H1 (cell line): ENCODE results near the gene DNAJB8. TPM values are rescaled to one million over a fixed set of nuclear protein-coding genes. Genes with fewer than 3 reads are reported as not detected.
A peak's percentile ranks its signal among the peaks of the same experiment; 100 is the strongest.

ENCODE experiments used
- CTCF ChIA-PET: fragments of 300-600 bp; sonication (Branson Sonifier 250); formaldehyde crosslinking; loops from one replicate; lab custom pipeline; 2021; ENCODE audit not compliant: partially characterized antibody; lab: Charles Lee
- POLR2A ChIA-PET: fragments of 300-600 bp; sonication (Branson Sonifier 250); formaldehyde crosslinking; loops from one replicate; lab custom pipeline; 2021; ENCODE audit warnings: inconsistent platforms; ENCODE audit not compliant: partially characterized antibody; lab: Charles Lee
- DNase-seq, 2 experiments: peaks; one replicate each; pipeline versions ENCODE4 v3.0.0 to v3.0.0-alpha.2; 2010 to 2022; ENCODE audit warnings: low spot score in 2 of 2, low read depth in 1 of 2, mixed read lengths in 1 of 2
- FAIRE-seq: peaks from 2 replicates; lab custom pipeline; 2011; peaks lifted over from hg19 to GRCh38; lab: Jason Lieb, UNC
- H2AFZ ChIP-seq: 2 replicates; pipeline ENCODE4 v1.8.1; 2012; ENCODE audit warnings: low read length, inconsistent platforms
- H2AK5ac ChIP-seq: 2 replicates; pipeline ENCODE4 v1.6.1; 2013; ENCODE audit warnings: low read depth, low read length
- H2BK120ac ChIP-seq: replicated peaks from 2 replicates; pipeline ENCODE3; 2013; ENCODE audit warnings: low read depth, low read length, inconsistent platforms
- H2BK12ac ChIP-seq: 2 replicates; pipeline ENCODE4 v1.6.1; 2013; ENCODE audit warnings: low read depth, low read length
- H2BK15ac ChIP-seq: 2 replicates; pipeline ENCODE4 v1.6.1; 2013; ENCODE audit warnings: low read length
- H2BK20ac ChIP-seq: 2 replicates; pipeline ENCODE4 v1.6.1; 2013; ENCODE audit warnings: low read length
- H2BK5ac ChIP-seq: 2 replicates; pipeline ENCODE4 v1.6.1; 2013; ENCODE audit warnings: low read depth, low read length
- H3K14ac ChIP-seq: 2 replicates; pipeline ENCODE4 v1.6.1; 2013; ENCODE audit warnings: inconsistent platforms; ENCODE audit not compliant: insufficient read length
- H3K18ac ChIP-seq: 2 replicates; pipeline ENCODE4 v1.6.1; 2013; ENCODE audit warnings: low read length; ENCODE audit errors: extremely low read depth
- H3K23ac ChIP-seq: 2 replicates; pipeline ENCODE4 v1.6.1; 2013; ENCODE audit warnings: inconsistent platforms; ENCODE audit not compliant: insufficient read length
- H3K23me2 ChIP-seq: 2 replicates; pipeline ENCODE4 v1.6.1; 2013; ENCODE audit warnings: low read depth, low read length
- H3K27ac ChIP-seq: 2 replicates; pipeline ENCODE4 v1.6.1; 2011; ENCODE audit warnings: low read depth, low read length, inconsistent platforms
- H3K27me3 ChIP-seq, 4 experiments: replicated peaks in 1 of 4; 1 replicate in 1 of 4; 2 replicates in 3 of 4; pipeline versions ENCODE4 v1.6.1 to v1.8.1; 2011 to 2013; ENCODE audit warnings: low read length in 3 of 4, mild to moderate bottlenecking in 3 of 4, inconsistent platforms in 2 of 4, mixed read lengths in 2 of 4, moderate library complexity in 1 of 4; ENCODE audit not compliant: control insufficient read depth in 3 of 4, insufficient read depth in 3 of 4; ENCODE audit errors: extremely low read depth in 1 of 4
- H3K36me3 ChIP-seq, 4 experiments: 2 replicates each; pipeline versions ENCODE4 v1.6.1 to v1.8.1; 2011 to 2013; ENCODE audit warnings: mild to moderate bottlenecking in 4 of 4, low read length in 3 of 4, moderate library complexity in 2 of 4, control low read depth in 1 of 4, inconsistent platforms in 1 of 4; ENCODE audit not compliant: insufficient read depth in 4 of 4, control insufficient read depth in 2 of 4
- H3K4ac ChIP-seq: replicated peaks from 2 replicates; pipeline ENCODE3; 2013; ENCODE audit warnings: low read length, low read depth, mixed read lengths, inconsistent platforms; ENCODE audit not compliant: insufficient read length
- H3K4me1 ChIP-seq, 4 experiments: replicated peaks in 1 of 4; 1 replicate in 1 of 4; 2 replicates in 3 of 4; pipeline versions ENCODE4 v1.6.1 to v1.8.1; 2011 to 2013; ENCODE audit warnings: low read length in 3 of 4, inconsistent platforms in 2 of 4, mixed read lengths in 1 of 4; ENCODE audit not compliant: insufficient read depth in 4 of 4, control insufficient read depth in 3 of 4
- H3K4me2 ChIP-seq, 2 experiments: 2 replicates each; pipeline versions ENCODE4 v1.6.1 to v1.8.1; 2011 to 2013; ENCODE audit warnings: low read depth in 2 of 2, low read length in 2 of 2, control low read depth in 1 of 2, inconsistent platforms in 1 of 2, mild to moderate bottlenecking in 1 of 2; ENCODE audit not compliant: insufficient read depth in 1 of 2
- H3K4me3 ChIP-seq, 4 experiments: fragments of 200-600, 300-600 bp in 1 of 4; sonication (generic), shearing (Covaris generic), sonication (Bioruptor Twin) in 1 of 4; 2 replicates each; pipeline versions ENCODE4 v1.5.1 to v1.8.1; 2011 to 2016; ENCODE audit warnings: low read length in 4 of 4, low read depth in 3 of 4, control low read depth in 2 of 4, inconsistent platforms in 2 of 4, mild to moderate bottlenecking in 2 of 4, mixed read lengths in 1 of 4, moderate library complexity in 1 of 4; ENCODE audit not compliant: insufficient read depth in 2 of 4; ENCODE audit errors: extremely low read depth in 1 of 4
- H3K56ac ChIP-seq: replicated peaks from 2 replicates; pipeline ENCODE3; 2013; ENCODE audit warnings: low read depth, mild to moderate bottlenecking, mixed read lengths, low read length, inconsistent platforms; ENCODE audit not compliant: insufficient read length
- H3K79me1 ChIP-seq: 2 replicates; pipeline ENCODE4 v1.6.1; 2013; ENCODE audit warnings: low read depth, low read length, control low read depth
- H3K79me2 ChIP-seq, 2 experiments: 2 replicates each; pipeline versions ENCODE4 v1.6.1 to v1.8.1; 2012 to 2013; ENCODE audit warnings: low read length in 2 of 2, mild to moderate bottlenecking in 2 of 2, inconsistent platforms in 1 of 2; ENCODE audit not compliant: insufficient read depth in 2 of 2, control insufficient read depth in 1 of 2
- H3K9ac ChIP-seq, 4 experiments: replicated peaks in 1 of 4; 1 replicate in 1 of 4; 2 replicates in 3 of 4; pipeline versions ENCODE4 v1.6.1 to v1.8.1; 2011 to 2013; ENCODE audit warnings: low read depth in 3 of 4, low read length in 3 of 4, control low read depth in 2 of 4, mild to moderate bottlenecking in 2 of 4, moderate library complexity in 2 of 4, inconsistent platforms in 1 of 4; ENCODE audit errors: extremely low read depth in 1 of 4
- H3K9me3 ChIP-seq, 2 experiments: 2 replicates each; pipeline versions ENCODE4 v1.6.1 to v1.8.1; 2012 to 2013; ENCODE audit warnings: mild to moderate bottlenecking in 2 of 2, moderate library complexity in 2 of 2, control low read depth in 1 of 2, inconsistent platforms in 1 of 2, low read depth in 1 of 2, low read length in 1 of 2, mixed read lengths in 1 of 2; ENCODE audit not compliant: insufficient read depth in 2 of 2
- H4K20me1 ChIP-seq, 2 experiments: replicated peaks in 1 of 2; 2 replicates each; pipeline versions ENCODE3 to v1.8.1; 2011 to 2013; ENCODE audit warnings: inconsistent platforms in 2 of 2, low read length in 2 of 2, mild to moderate bottlenecking in 1 of 2; ENCODE audit not compliant: insufficient read depth in 2 of 2, control insufficient read depth in 1 of 2
- H4K5ac ChIP-seq: 2 replicates; pipeline ENCODE4 v1.6.1; 2013; ENCODE audit warnings: low read length, low read depth, mixed read lengths, inconsistent platforms; ENCODE audit not compliant: insufficient read length
- H4K8ac ChIP-seq: 2 replicates; pipeline ENCODE4 v1.8.0; 2013; ENCODE audit warnings: mild to moderate bottlenecking, moderate library complexity, low read length, inconsistent platforms; ENCODE audit not compliant: insufficient read depth; ENCODE audit errors: extremely low read depth
- H4K91ac ChIP-seq: replicated peaks from 2 replicates; pipeline ENCODE3; 2013; ENCODE audit warnings: low read length, mixed read lengths, inconsistent platforms; ENCODE audit not compliant: insufficient read length
- FOSL1 ChIP-seq: IDR thresholded peaks from 2 replicates; pipeline ENCODE4 v1.6.1; 2011; ENCODE audit warnings: mild to moderate bottlenecking, low read depth, low read length, moderate library complexity; ENCODE audit not compliant: insufficient read depth
- HDAC2 ChIP-seq, 2 experiments: fragments of 300-600 bp in 1 of 2; sonication (generic) in 1 of 2; IDR thresholded peaks; 2 replicates each; pipeline ENCODE4 v1.6.1; 2011 to 2012; ENCODE audit warnings: low read depth in 2 of 2, low read length in 2 of 2, mild to moderate bottlenecking in 2 of 2, moderate library complexity in 2 of 2, borderline replicate concordance in 1 of 2, inconsistent platforms in 1 of 2
- MAFK ChIP-seq: IDR thresholded peaks from 2 replicates; pipeline ENCODE4 v1.6.1; 2012; ENCODE audit warnings: low read depth, mild to moderate bottlenecking, improper control_type of control experiment, low read length
- NRF1 ChIP-seq: IDR thresholded peaks from 2 replicates; pipeline ENCODE4 v1.6.1; 2011; ENCODE audit warnings: mild to moderate bottlenecking, low read depth, low read length, improper control_type of control experiment
- PHF8 ChIP-seq: fragments of 200-600 bp; sonication (generic); conservative IDR thresholded peaks from 2 replicates; pipeline ENCODE4 v1.7.1; 2012; ENCODE audit warnings: low read depth, mild to moderate bottlenecking, inconsistent platforms, low read length, moderate library complexity
- POLR2A ChIP-seq, 2 experiments: IDR thresholded peaks; 1 replicate in 1 of 2; 2 replicates in 1 of 2; pipeline ENCODE4 v1.6.1; 2011; ENCODE audit warnings: low read depth in 2 of 2, low read length in 2 of 2, mild to moderate bottlenecking in 2 of 2; ENCODE audit errors: control extremely low read depth in 1 of 2
- SP1 ChIP-seq: IDR thresholded peaks from 2 replicates; pipeline ENCODE4 v1.6.1; 2011; ENCODE audit warnings: low read depth, low read length
- SP4 ChIP-seq: IDR thresholded peaks from 2 replicates; pipeline ENCODE4 v1.6.1; 2012; ENCODE audit warnings: low read length, inconsistent platforms
- WGBS, 2 experiments: shearing (Covaris generic) in 1 of 2; methylation state at CpG; one replicate each; pipeline versions ENCODE4 v1.1.6 to v1.1.7; 2013 to 2015; ENCODE audit warnings: low lambda C conversion rate in 2 of 2, mixed read lengths in 2 of 2, inconsistent platforms in 1 of 2, low coverage in 1 of 2, missing lambda C conversion rate in 1 of 2; ENCODE audit not compliant: insufficient replicate concordance in 2 of 2, insufficient coverage in 1 of 2, insufficient read length in 1 of 2; ENCODE audit errors: extremely low coverage in 1 of 2, missing lambda C conversion rate in 1 of 2; 5-methylcytosine and 5-hydroxymethylcytosine counted together
- polyA plus RNA-seq, 7 experiments: library from polyadenylated mRNA; depleted of rRNA in 3 of 7; stranded (reverse) in 5 of 7; unstranded in 2 of 7; fragments of >200 nt in 5 of 7; fragments of 200-250 nt in 2 of 7; gene quantifications; 1 replicate in 5 of 7; 2 replicates in 1 of 7; 4 replicates in 1 of 7; pipeline versions ENCODE4 v1.2.1 to v1.2.3, GENCODE V29; 2011 to 2013; ENCODE audit warnings: missing spikeins in 2 of 7, mixed read lengths in 2 of 7
- total RNA-seq: library from RNA; stranded (reverse); fragmentation: NEBNext Ultra II Directional; extraction: Animal tissue kit (Norgen Biotek cat#: 25700); gene quantifications from 2 replicates; pipeline ENCODE4 v1.2.1, GENCODE V29; 2021

Gene DNAJB8
- total and polyA plus RNA-seq, 2 of the 8 experiments (the other 6 are each of a cell fraction or from before 2014, with no cell fraction given) = not detected

GRCh38 chr3:128499724-128500275 is 33.1 kb upstream of the DNAJB8 start:
- Histone ChIP-seq H4K91ac (no peak overlapping the region), H3K23me2 (peaks cover 5% of the 10 kb centered on the region; the same call in 1 of the 2 replicates), H4K8ac (no peak overlapping the region), H2AK5ac (no peak overlapping the region), H2BK15ac (no peak overlapping the region), H3K4me3 (no peak overlapping the region), H3K4me2 (no peak overlapping the region), H3K9ac (no peak overlapping the region), H3K36me3 (0 out of 8 replicates have a peak, but pooled peaks cover 0 to 5% (median 0%) of the 10 kb centered on the region in 4 experiments), H3K18ac (no peak overlapping the region), H3K4me1 (peaks cover 0 to 18% (median 9%) of the 10 kb centered on the region in 4 experiments; a peak in 6 of 7 replicates), H3K9me3 (no peaks in the 10 kb centered on the region; a peak in 1 of 4 replicates), H3K4ac (no peak overlapping the region), H3K79me1 (no peaks in the 10 kb centered on the region), H3K14ac (no peak overlapping the region), H3K27ac (no peak overlapping the region), H3K79me2 (no peaks in the 10 kb centered on the region), H3K27me3 (peaks cover 27 to 44% (median 43%) of the 10 kb centered on the region in 4 experiments), H2AFZ (no peak overlapping the region), H2BK12ac (no peak overlapping the region), H3K56ac (no peak overlapping the region), H4K5ac (no peak overlapping the region), H2BK120ac (no peak overlapping the region), H4K20me1 (peaks cover 2 to 14% of the 10 kb centered on the region in 2 experiments), H2BK20ac (no peak overlapping the region), H2BK5ac (no peak overlapping the region), H3K23ac (no peak overlapping the region)
- CTCF ChIA-PET = interaction anchor here (0.5 to 5.7 kb wide), 19 partner anchors 8 to 317 kb away, joined by 3 to 83 read pairs (median 5); no protein-coding TSS in a partner anchor
- POLR2A ChIA-PET = no interaction called here
- DNase-seq = peak in 1 of 2 experiments; percentile 19
- no peak for TF ChIP-seq SP4
- TF ChIP-seq HDAC2 (IDR thresholded peaks at IDR 0.05; ENCODE audit: borderline replicate concordance in 1 of 2, low read depth in 2 of 2, low read length in 2 of 2) = no peak
- no peak for TF ChIP-seq POLR2A (IDR thresholded peaks at IDR 0.05; ENCODE audit: control extremely low read depth in 1 of 2, low read depth in 2 of 2, low read length in 2 of 2)
- TF ChIP-seq NRF1 = no peak
- TF ChIP-seq FOSL1 = no peak
- TF ChIP-seq SP1 = no peak
- TF ChIP-seq MAFK = no peak
- TF ChIP-seq PHF8 = no peak
- FAIRE-seq = no peak
- 86% methylated on average over 4 of the region's 4 CpGs; no CpG with 5 or more reads in 1 of the 2 experiments for WGBS, 2 experiments
